ENCODE results near the gene NOL4L. TPM values are rescaled to one million over a fixed set of nuclear protein-coding genes. Genes with fewer than 3 reads are reported as not detected.

Gene NOL4L
- total RNA-seq, 6 experiments from 2014 or later: 12.0 to 16.3 (median 13.2) TPM

GRCh38 chr20:32553618-32554017 lies 31.5 kb downstream of the NOL4L start:
- Mint-ChIP-seq H3K36me3 (ENCODE audit: low read depth) (0 out of 2 replicates have a peak, but pooled peaks cover 4% of the 10 kb centered on the region), H3K4me3 (no peak overlapping the region), H3K27ac (no peak overlapping the region), H3K9me3 (no peaks in the 10 kb centered on the region; the same call in 1 of the 2 replicates), H3K27me3 (ENCODE audit: insufficient read depth) (peaks cover 5% of the 10 kb centered on the region), H3K4me1 (ENCODE audit: low read depth) (peaks cover 15% of the 10 kb centered on the region)
- DNase-seq: no peak
- TF ChIP-seq CTCF (IDR thresholded peaks at IDR 0.05): no peak

- no peak for TF ChIP-seq CTCF (IDR thresholded peaks at IDR 0.05)
- H3K27me3 Mint-ChIP-seq (ENCODE audit: insufficient read depth): peaks cover 11% of the 10 kb centered on the region
- H3K4me3 Mint-ChIP-seq: no peak overlapping the region
These were observed 33.4 kb downstream of the NOL4L start for GRCh38 chr20:32551693-32552092.

GRCh38 chr20:32549842-32550241 lies 35.3 kb downstream of the NOL4L start:
- no peak overlapping the region for H3K27ac Mint-ChIP-seq
- H3K27me3 Mint-ChIP-seq (ENCODE audit: insufficient read depth): peaks cover 23% of the 10 kb centered on the region
- H3K4me1 Mint-ChIP-seq (ENCODE audit: low read depth): peaks cover 18% of the 10 kb centered on the region
- no peak for DNase-seq
- no peak overlapping the region for H3K4me3 Mint-ChIP-seq
- no peaks in the 10 kb centered on the region; the same call in 1 of the 2 replicates for H3K9me3 Mint-ChIP-seq
- no peaks in the 10 kb centered on the region for H3K36me3 Mint-ChIP-seq (ENCODE audit: low read depth)
- TF ChIP-seq CTCF (IDR thresholded peaks at IDR 0.05): no peak

More at GRCh38 chr20:32551693-32552092, 33.4 kb downstream of the NOL4L start:
- Mint-ChIP-seq H3K36me3 (ENCODE audit: low read depth) (0 out of 2 replicates have a peak, but pooled peaks cover 4% of the 10 kb centered on the region), H3K9me3 (no peaks in the 10 kb centered on the region; the same call in 1 of the 2 replicates), H3K27ac (no peak overlapping the region), H3K4me1 (ENCODE audit: low read depth) (peaks cover 15% of the 10 kb centered on the region)
- DNase-seq: no peak

GRCh38 chr20:32547753-32548034 lies 37.4 kb downstream of the NOL4L start:
- H3K27ac Mint-ChIP-seq: no peak overlapping the region
- no peaks in the 10 kb centered on the region; the same call in 1 of the 2 replicates for H3K9me3 Mint-ChIP-seq
- no peak overlapping the region for H3K4me3 Mint-ChIP-seq
- no peak for DNase-seq
- TF ChIP-seq CTCF (IDR thresholded peaks at IDR 0.05): no peak
- H3K27me3 Mint-ChIP-seq (ENCODE audit: insufficient read depth): peaks cover 30% of the 10 kb centered on the region
- H3K4me1 Mint-ChIP-seq (ENCODE audit: low read depth): peaks cover 5% of the 10 kb centered on the region; the same call in 1 of the 2 replicates
- H3K36me3 Mint-ChIP-seq (ENCODE audit: low read depth): no peaks in the 10 kb centered on the region

- H3K27ac Mint-ChIP-seq: no peak overlapping the region
- DNase-seq: no peak
- H3K4me3 Mint-ChIP-seq: no peak overlapping the region
- peaks cover 32% of the 10 kb centered on the region for H3K27me3 Mint-ChIP-seq (ENCODE audit: insufficient read depth)
- H3K9me3 Mint-ChIP-seq: no peaks in the 10 kb centered on the region; the same call in 1 of the 2 replicates
- no peak for TF ChIP-seq CTCF (IDR thresholded peaks at IDR 0.05)
- no peaks in the 10 kb centered on the region for H3K36me3 Mint-ChIP-seq (ENCODE audit: low read depth)
- H3K4me1 Mint-ChIP-seq (ENCODE audit: low read depth): peaks cover 5% of the 10 kb centered on the region; the same call in 1 of the 2 replicates
These were observed 38.0 kb downstream of the NOL4L start for GRCh38 chr20:32546918-32547752.

Measured in HFFc6 (cell line).